ENCODE results near the gene IRF7.

Gene IRF7

DNA sequence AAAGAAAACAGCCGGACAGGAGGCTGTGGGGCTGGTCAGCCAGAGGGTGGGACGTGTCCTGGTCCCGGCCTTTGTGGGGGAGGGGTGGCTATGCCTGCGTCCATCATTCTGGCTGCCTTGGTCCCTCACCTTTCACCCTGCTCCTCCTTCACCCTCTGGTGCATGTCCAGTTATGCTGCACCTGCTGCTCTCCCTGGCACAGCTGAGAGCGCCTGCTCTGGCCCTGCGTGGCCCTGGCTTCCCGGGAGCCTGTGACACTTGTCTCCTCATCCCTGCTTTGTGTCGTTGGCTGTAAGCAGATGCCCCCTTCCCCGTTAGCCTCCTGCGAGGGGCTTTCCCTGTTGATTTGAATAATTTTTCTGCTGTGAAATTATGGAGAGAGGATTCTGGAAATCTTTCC lies 22.8 kb downstream of the IRF7 start:
- H3K79me2 ChIP-seq (ENCODE audit: low read length): peaks cover 22% of the 10 kb centered on the region
- H3K27ac ChIP-seq (ENCODE audit: low read length): no peak overlapping the region
- TF ChIP-seq, protein P1, sequence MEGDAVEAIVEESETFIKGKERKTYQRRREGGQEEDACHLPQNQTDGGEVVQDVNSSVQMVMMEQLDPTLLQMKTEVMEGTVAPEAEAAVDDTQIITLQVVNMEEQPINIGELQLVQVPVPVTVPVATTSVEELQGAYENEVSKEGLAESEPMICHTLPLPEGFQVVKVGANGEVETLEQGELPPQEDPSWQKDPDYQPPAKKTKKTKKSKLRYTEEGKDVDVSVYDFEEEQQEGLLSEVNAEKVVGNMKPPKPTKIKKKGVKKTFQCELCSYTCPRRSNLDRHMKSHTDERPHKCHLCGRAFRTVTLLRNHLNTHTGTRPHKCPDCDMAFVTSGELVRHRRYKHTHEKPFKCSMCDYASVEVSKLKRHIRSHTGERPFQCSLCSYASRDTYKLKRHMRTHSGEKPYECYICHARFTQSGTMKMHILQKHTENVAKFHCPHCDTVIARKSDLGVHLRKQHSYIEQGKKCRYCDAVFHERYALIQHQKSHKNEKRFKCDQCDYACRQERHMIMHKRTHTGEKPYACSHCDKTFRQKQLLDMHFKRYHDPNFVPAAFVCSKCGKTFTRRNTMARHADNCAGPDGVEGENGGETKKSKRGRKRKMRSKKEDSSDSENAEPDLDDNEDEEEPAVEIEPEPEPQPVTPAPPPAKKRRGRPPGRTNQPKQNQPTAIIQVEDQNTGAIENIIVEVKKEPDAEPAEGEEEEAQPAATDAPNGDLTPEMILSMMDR (IDR thresholded peaks at IDR 0.05; ENCODE audit: low read depth, low read length): no peak
- no peak for TF ChIP-seq EZH2phosphoT487 (IDR thresholded peaks at IDR 0.05; ENCODE audit: low read depth)
- no peaks in the 10 kb centered on the region for H3K9me3 ChIP-seq (ENCODE audit: insufficient read depth, low read length)
- H3K4me2 ChIP-seq (ENCODE audit: low read length): no peak overlapping the region
- H4K20me1 ChIP-seq (ENCODE audit: insufficient read depth, low read length): 0 out of 2 replicates have a peak, but pooled peaks cover 7% of the 10 kb centered on the region
- H2AFZ ChIP-seq (ENCODE audit: low read depth, low read length): no peak overlapping the region
- no peak overlapping the region for H3K9ac ChIP-seq (ENCODE audit: low read length)
- H3K4me1 ChIP-seq (ENCODE audit: low read length): no peaks in the 10 kb centered on the region
- peaks cover 56% of the 10 kb centered on the region for H3K36me3 ChIP-seq (replicated peaks; ENCODE audit: low read depth, low read length)
- no peak overlapping the region for H3K4me3 ChIP-seq (ENCODE audit: low read length)
- H3K27me3 ChIP-seq (ENCODE audit: low read depth, low read length): no peaks in the 10 kb centered on the region

DNA sequence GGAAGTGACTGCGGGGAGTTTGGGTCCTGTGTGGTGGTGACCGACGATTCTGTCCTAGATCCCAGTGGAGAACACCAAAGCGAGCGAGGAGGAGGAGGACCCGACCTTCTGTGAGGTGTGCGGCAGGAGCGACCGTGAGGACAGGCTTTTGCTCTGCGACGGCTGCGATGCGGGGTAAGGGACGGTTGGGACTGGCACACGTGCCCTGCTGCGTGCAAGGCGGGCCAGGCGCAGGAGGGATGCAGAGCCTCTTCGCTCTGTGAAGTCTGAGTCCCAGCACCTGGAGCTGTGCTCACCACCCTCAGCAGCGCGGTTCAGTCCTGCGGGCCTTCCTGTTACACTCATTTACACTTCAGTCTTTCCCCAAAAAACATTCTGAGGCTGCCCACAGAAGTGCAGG lies 23.2 kb downstream of the IRF7 start:
- H4K20me1 ChIP-seq (ENCODE audit: insufficient read depth, low read length): peaks cover 7% of the 10 kb centered on the region; the same call in 1 of the 2 replicates
- no peak overlapping the region for H3K4me3 ChIP-seq (ENCODE audit: low read length)
- H3K9me3 ChIP-seq (ENCODE audit: insufficient read depth, low read length): no peaks in the 10 kb centered on the region
- H3K4me2 ChIP-seq (ENCODE audit: low read length): no peak overlapping the region
- no peaks in the 10 kb centered on the region for H3K27me3 ChIP-seq (ENCODE audit: low read depth, low read length)
- H3K4me1 ChIP-seq (ENCODE audit: low read length): no peaks in the 10 kb centered on the region
- no peak overlapping the region for H3K9ac ChIP-seq (ENCODE audit: low read length)
- no peak for TF ChIP-seq EZH2phosphoT487 (IDR thresholded peaks at IDR 0.05; ENCODE audit: low read depth)
- TF ChIP-seq, protein P1 (IDR thresholded peaks at IDR 0.05; ENCODE audit: low read depth, low read length): no peak
- peaks cover 25% of the 10 kb centered on the region for H3K79me2 ChIP-seq (ENCODE audit: low read length)
- H3K27ac ChIP-seq (ENCODE audit: low read length): no peak overlapping the region
- no peak overlapping the region for H2AFZ ChIP-seq (ENCODE audit: low read depth, low read length)
- peaks cover 61% of the 10 kb centered on the region for H3K36me3 ChIP-seq (replicated peaks; ENCODE audit: low read depth, low read length)

DNA sequence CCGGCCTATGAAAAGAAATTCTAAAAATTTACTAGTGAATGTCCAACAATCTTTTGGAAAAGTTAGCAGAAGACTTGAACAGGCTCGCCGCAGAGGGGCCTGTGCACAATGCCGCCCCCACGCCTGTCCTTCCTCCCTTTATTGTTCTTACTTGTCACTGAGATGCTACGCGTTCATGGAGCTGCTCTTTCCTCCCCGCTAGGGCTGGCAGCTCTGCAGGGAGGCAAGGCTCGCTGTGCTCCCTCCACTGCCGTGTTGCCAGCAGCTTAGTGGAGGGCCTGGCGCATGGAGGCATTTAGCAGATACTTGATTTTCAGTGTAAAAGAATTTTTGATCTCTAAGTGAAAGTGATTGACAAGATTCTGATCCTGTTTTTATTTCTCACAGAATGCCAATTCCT lies 24.8 kb downstream of the IRF7 start:
- Histone ChIP-seq H3K4me1 (ENCODE audit: low read length) (no peaks in the 10 kb centered on the region), H3K9ac (ENCODE audit: low read length) (no peak overlapping the region), H3K4me3 (ENCODE audit: low read length) (no peak overlapping the region), H3K79me2 (ENCODE audit: low read length) (peaks cover 33% of the 10 kb centered on the region), H3K9me3 (ENCODE audit: insufficient read depth, low read length) (no peaks in the 10 kb centered on the region), H3K27me3 (ENCODE audit: low read depth, low read length) (no peaks in the 10 kb centered on the region), H3K36me3 (replicated peaks; ENCODE audit: low read depth, low read length) (peaks cover 64% of the 10 kb centered on the region), H3K4me2 (ENCODE audit: low read length) (no peak overlapping the region), H3K27ac (ENCODE audit: low read length) (no peak overlapping the region), H2AFZ (ENCODE audit: low read depth, low read length) (no peak overlapping the region), H4K20me1 (ENCODE audit: insufficient read depth, low read length) (peaks cover 7% of the 10 kb centered on the region; the same call in 1 of the 2 replicates)
- TF ChIP-seq, protein P1 (IDR thresholded peaks at IDR 0.05; ENCODE audit: low read depth, low read length): no peak

DNA sequence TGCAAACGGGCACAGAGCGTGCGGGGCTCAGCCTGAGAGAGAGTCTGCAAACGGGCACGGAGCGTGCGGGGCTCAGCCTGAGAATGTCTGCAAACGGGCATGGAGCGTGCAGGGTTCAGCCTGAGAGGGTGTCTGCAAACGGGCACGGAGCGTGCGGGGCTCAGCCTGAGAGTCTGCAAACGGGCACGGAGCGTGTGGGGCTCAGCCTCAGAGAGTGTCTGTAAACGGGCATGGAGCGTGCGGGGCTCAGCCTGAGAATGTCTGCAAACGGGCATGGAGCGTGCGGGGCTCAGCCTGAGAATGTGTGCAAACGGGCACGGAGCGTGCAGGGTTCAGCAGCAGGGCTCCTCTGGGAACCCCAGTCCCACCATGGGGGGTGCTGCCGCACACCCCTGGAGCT lies 26.0 kb downstream of the IRF7 start:
- Histone ChIP-seq H2AFZ (ENCODE audit: low read depth, low read length) (no peak overlapping the region), H3K27ac (ENCODE audit: low read length) (no peak overlapping the region), H3K9me3 (ENCODE audit: insufficient read depth, low read length) (no peaks in the 10 kb centered on the region), H3K4me2 (ENCODE audit: low read length) (no peak overlapping the region), H3K4me1 (ENCODE audit: low read length) (no peaks in the 10 kb centered on the region), H3K79me2 (ENCODE audit: low read length) (peaks cover 28% of the 10 kb centered on the region), H3K4me3 (ENCODE audit: low read length) (no peak overlapping the region), H4K20me1 (ENCODE audit: insufficient read depth, low read length) (peaks cover 7% of the 10 kb centered on the region; the same call in 1 of the 2 replicates), H3K27me3 (ENCODE audit: low read depth, low read length) (no peaks in the 10 kb centered on the region), H3K9ac (ENCODE audit: low read length) (no peak overlapping the region), H3K36me3 (replicated peaks; ENCODE audit: low read depth, low read length) (peaks cover 59% of the 10 kb centered on the region)
- no peak for TF ChIP-seq EZH2phosphoT487 (IDR thresholded peaks at IDR 0.05; ENCODE audit: low read depth)
- TF ChIP-seq, protein P1 (IDR thresholded peaks at IDR 0.05; ENCODE audit: low read depth, low read length): no peak
